Measurements from ENCODE around the gene ABCG1. TPM values are rescaled to one million over a fixed set of nuclear protein-coding genes. Genes with fewer than 3 reads are reported as not detected.

ABCG1 gene
- total RNA-seq, 2 experiments from 2014 or later, result 16.7 to 17.3 TPM

GRCh38 chr21:42220138-42220701 is 1.3 kb downstream of the ABCG1 start:
- DNase-seq (ENCODE audit: low spot score), result peak; percentile 89
- no TSS peak for BruUV-seq (replicated peaks)
- peaks cover 41% of the 10 kb centered on the region for H3K79me2 ChIP-seq (ENCODE audit: insufficient read depth, low read depth, low read length)
- peak overlapping the region; percentile 94 for H3K4me3 ChIP-seq (ENCODE audit: low read depth, low read length, poor library complexity, severe bottlenecking)
- H3K36me3 ChIP-seq (ENCODE audit: insufficient read depth, low read length), result peaks cover 14% of the 10 kb centered on the region
- peaks cover 60% of the 10 kb centered on the region for H3K4me1 ChIP-seq (ENCODE audit: insufficient read depth, low read length, poor library complexity, severe bottlenecking)
- H2AFZ ChIP-seq (ENCODE audit: low read length), result peak overlapping the region; percentile 12; the same call in 1 of the 2 replicates
- POLR2A ChIA-PET, result interaction anchor here (0.6 to 2.5 kb wide), 13 partner anchors 9 to 340 kb away, joined by 3 to 22 read pairs (median 5); no protein-coding TSS in a partner anchor
- TF ChIP-seq EZH2phosphoT487 (IDR thresholded peaks at IDR 0.05; ENCODE audit: borderline replicate concordance, low read depth, low read length) (no peak), CTCF (conservative IDR thresholded peaks at IDR 0.05; ENCODE audit: low read length) (no peak)
- peak overlapping the region; percentile 78 for H3K27ac ChIP-seq (ENCODE audit: low read depth, low read length, poor library complexity, severe bottlenecking)
- CTCF ChIA-PET (ENCODE audit: unreplicated experiment), result interaction anchor here (0.6 to 1.4 kb wide), 3 partner anchors 14 to 115 kb away, joined by 3 to 5 read pairs (median 3); no protein-coding TSS in a partner anchor
- H3K9me3 ChIP-seq (ENCODE audit: low read length), result peaks cover 14% of the 10 kb centered on the region
- H4K20me1 ChIP-seq (ENCODE audit: insufficient read depth, low read length), result no peaks in the 10 kb centered on the region
- H3K9me2 ChIP-seq (ENCODE audit: insufficient read depth, low read length), result no peaks in the 10 kb centered on the region
- peak overlapping the region; percentile 86 for H3K4me2 ChIP-seq (ENCODE audit: low read length)
- intact Hi-C loops (cut with micrococcal nuclease; ENCODE audit: unreplicated experiment), result loop anchor here (1.0 to 2.0 kb wide), 3 partner anchors 31 to 56 kb away; no protein-coding TSS in a partner anchor

- no peak for TF ChIP-seq CTCF (conservative IDR thresholded peaks at IDR 0.05; ENCODE audit: low read length)
- no peak for TF ChIP-seq EZH2phosphoT487 (IDR thresholded peaks at IDR 0.05; ENCODE audit: borderline replicate concordance, low read depth, low read length)
- Histone ChIP-seq H3K9me2 (ENCODE audit: insufficient read depth, low read length) (no peaks in the 10 kb centered on the region), H3K27ac (ENCODE audit: low read depth, low read length, poor library complexity, severe bottlenecking) (peak overlapping the region; percentile 78), H3K4me1 (ENCODE audit: insufficient read depth, low read length, poor library complexity, severe bottlenecking) (peaks cover 75% of the 10 kb centered on the region), H2AFZ (ENCODE audit: low read length) (no peak overlapping the region), H3K9me3 (ENCODE audit: low read length) (peaks cover 3% of the 10 kb centered on the region; the same call in 1 of the 2 replicates), H3K4me2 (ENCODE audit: low read length) (peak overlapping the region; percentile 86), H4K20me1 (ENCODE audit: insufficient read depth, low read length) (no peaks in the 10 kb centered on the region), H3K4me3 (ENCODE audit: low read depth, low read length, poor library complexity, severe bottlenecking) (peak overlapping the region; percentile 94), H3K36me3 (ENCODE audit: insufficient read depth, low read length) (peaks cover 29% of the 10 kb centered on the region), H3K79me2 (ENCODE audit: insufficient read depth, low read depth, low read length) (peaks cover 41% of the 10 kb centered on the region)
- DNase-seq (ENCODE audit: low spot score), result no peak
- no TSS peak for BruUV-seq (replicated peaks)
- ChIA-PET POLR2A (interaction anchor here (1.1 to 2.1 kb wide), 4 partner anchors 12 to 28 kb away, joined by 3 to 7 read pairs (median 4); no protein-coding TSS in a partner anchor), CTCF (ENCODE audit: unreplicated experiment) (interaction anchor here (1.1 kb wide), 1 partner anchor 37 kb away, joined by 5 read pairs; no protein-coding TSS in a partner anchor)
- intact Hi-C loops (cut with micrococcal nuclease; ENCODE audit: unreplicated experiment), result loop anchor here (2.0 kb wide), 2 partner anchors 33 to 37 kb away; no protein-coding TSS in a partner anchor
These were observed 2.8 kb downstream of the ABCG1 start for GRCh38 chr21:42221581-42222345.
